Measurements from ENCODE around the gene CSN3. TPM values are rescaled to one million over a fixed set of nuclear protein-coding genes. Genes with fewer than 3 reads are reported as not detected.
A peak's percentile ranks its signal among the peaks of the same experiment; 100 is the strongest.

Gene CSN3
- total and polyA plus RNA-seq, 2 of the 4 experiments (the other 2 are of a cell fraction), result not detected

- Histone ChIP-seq H3K18ac (ENCODE audit: low read depth, low read length) (no peak overlapping the region), H3K23ac (ENCODE audit: low read depth, low read length) (no peak overlapping the region), H3K79me1 (ENCODE audit: low read depth in 1 of 2, low read length in 2 of 2) (no peaks in the 10 kb centered on the region), H4K20me1 (ENCODE audit: insufficient read depth, low read length) (no peaks in the 10 kb centered on the region), H2AK5ac (ENCODE audit: low read depth, low read length) (no peak overlapping the region), H4K8ac (ENCODE audit: low read depth in 2 of 2, low read length in 2 of 2) (no peak overlapping the region), H2BK5ac (ENCODE audit: low read depth, low read length, poor library complexity, severe bottlenecking) (no peak overlapping the region), H4K5ac (ENCODE audit: low read depth, low read length) (no peak overlapping the region), H3K9me3 (ENCODE audit: control insufficient read depth, insufficient read depth, low read length) (no peaks in the 10 kb centered on the region), H3K4me2 (ENCODE audit: low read depth, low read length) (no peak overlapping the region), H3K14ac (replicated peaks; ENCODE audit: low read depth, low read length) (no peak overlapping the region), H3K4ac (ENCODE audit: low read depth, low read length) (no peak overlapping the region), H2BK20ac (ENCODE audit: low read depth, low read length) (no peak overlapping the region), H2BK120ac (ENCODE audit: low read depth, low read length) (no peak overlapping the region), H3K9ac (ENCODE audit: low read depth, low read length) (no peak overlapping the region), H3K56ac (ENCODE audit: extremely low read depth, insufficient read depth, low read length) (no peak overlapping the region), H2AFZ (replicated peaks; ENCODE audit: low read length, poor library complexity) (no peak overlapping the region), H3K27me3 (ENCODE audit: control insufficient read depth, insufficient read depth, low read length) (no peaks in the 10 kb centered on the region), H3K27ac (ENCODE audit: insufficient read depth, low read length) (no peak overlapping the region), H2AK9ac (replicated peaks; ENCODE audit: low read depth, low read length, poor library complexity) (no peak overlapping the region), H3K9me1 (ENCODE audit: insufficient read depth, low read length) (no peaks in the 10 kb centered on the region), H4K91ac (ENCODE audit: insufficient read depth, low read depth, low read length) (no peak overlapping the region), H3K4me1 (ENCODE audit: control insufficient read depth, insufficient read depth, low read length) (no peaks in the 10 kb centered on the region), H3K36me3 (ENCODE audit: control insufficient read depth, insufficient read depth, low read length) (no peaks in the 10 kb centered on the region), H3K4me3 (ENCODE audit: insufficient read depth, low read depth, low read length) (no peak overlapping the region), H2BK15ac (ENCODE audit: low read depth, low read length) (no peak overlapping the region)
- in situ Hi-C loops (cut with MboI; ENCODE audit: low sequenced_read_pairs) (no loop called here), intact Hi-C loops (cut with micrococcal nuclease) (no loop called here), dilution Hi-C loops (cut with HindIII; ENCODE audit: low sequenced_read_pairs, unreplicated experiment) (no loop called here)
- no CpG with 5 or more reads among the region's 5 CpGs for WGBS, 2 experiments (ENCODE audit: extremely low coverage in 2 of 2, insufficient read length in 1 of 2)
- no TSS peak for BruUV-seq (replicated peaks)
- DNase-seq (peak; percentile 35), ATAC-seq (ENCODE audit: low read depth) (peak; percentile 32; the same call in 1 of the 2 replicates)
- CTCF ChIA-PET, result interaction anchor here (0.8 kb wide), 1 partner anchor 38 kb away, joined by 6 read pairs; no protein-coding TSS in a partner anchor
- POLR2A ChIA-PET (ENCODE audit: unreplicated experiment), result no interaction called here
- TF ChIP-seq NFE2L2 (IDR thresholded peaks at IDR 0.05; ENCODE audit: low read depth, low read length) (no peak), CHD1 (IDR thresholded peaks at IDR 0.05; ENCODE audit: low read depth, low read length) (no peak), MXI1 (IDR thresholded peaks at IDR 0.05; ENCODE audit: borderline replicate concordance, low read depth, low read length) (no peak), USF2 (IDR thresholded peaks at IDR 0.05; ENCODE audit: low read depth, low read length) (no peak), RFX5 (IDR thresholded peaks at IDR 0.05; ENCODE audit: low read depth, low read length) (no peak), CTCF (conservative IDR thresholded peaks at IDR 0.05; ENCODE audit: low read depth, low read length) (no peak), MAZ (IDR thresholded peaks at IDR 0.05; ENCODE audit: borderline replicate concordance, low read depth, low read length) (no peak), POLR2A (IDR thresholded peaks at IDR 0.05; ENCODE audit: low read depth, low read length) (no peak), CEBPB (IDR thresholded peaks at IDR 0.05; ENCODE audit: low read depth, low read length) (no peak)
Measured at GRCh38 chr4:70239884-70240591, 2.4 kb upstream of the CSN3 start.

All from IMR-90 (cell line).